HCEC 1CT (cell line): ENCODE results near the gene UBL5.

ENCODE experiments used
- DNase-seq: peaks from one replicate; pipeline ENCODE4 v3.0.0-alpha.2; 2017

The UBL5 gene

DNA sequence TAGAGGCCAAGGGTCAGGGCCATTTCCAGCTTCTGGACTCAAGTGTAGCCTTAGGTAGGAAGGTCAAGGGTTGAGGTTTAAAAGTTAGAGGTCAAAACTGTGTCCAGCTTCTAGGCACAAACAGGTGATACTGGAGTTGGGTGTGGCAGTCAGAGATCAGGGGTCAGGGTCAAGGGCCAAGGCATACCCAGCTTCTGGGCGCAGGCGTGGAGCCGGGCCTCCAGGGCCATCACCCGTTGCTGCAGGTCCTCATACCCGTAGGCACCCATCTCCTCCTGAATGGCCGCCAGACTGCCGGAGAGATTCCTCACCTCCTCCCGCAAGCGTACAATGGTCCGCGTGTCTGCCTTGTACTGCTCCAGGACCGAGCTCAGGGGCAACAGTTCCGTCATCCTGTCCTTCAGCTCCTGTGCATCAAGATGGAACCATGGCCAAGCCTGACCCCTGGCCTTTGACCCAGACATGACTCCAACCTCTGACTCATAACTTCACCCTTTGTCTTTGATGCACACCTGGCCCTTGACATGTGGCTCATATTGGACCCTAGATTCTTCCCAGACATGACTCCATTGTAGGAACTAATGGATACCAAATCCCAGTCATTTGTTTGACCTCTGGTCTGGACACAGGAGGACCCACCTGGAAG lies 29.5 kb downstream of the UBL5 start:
- DNase-seq: no peak

DNA sequence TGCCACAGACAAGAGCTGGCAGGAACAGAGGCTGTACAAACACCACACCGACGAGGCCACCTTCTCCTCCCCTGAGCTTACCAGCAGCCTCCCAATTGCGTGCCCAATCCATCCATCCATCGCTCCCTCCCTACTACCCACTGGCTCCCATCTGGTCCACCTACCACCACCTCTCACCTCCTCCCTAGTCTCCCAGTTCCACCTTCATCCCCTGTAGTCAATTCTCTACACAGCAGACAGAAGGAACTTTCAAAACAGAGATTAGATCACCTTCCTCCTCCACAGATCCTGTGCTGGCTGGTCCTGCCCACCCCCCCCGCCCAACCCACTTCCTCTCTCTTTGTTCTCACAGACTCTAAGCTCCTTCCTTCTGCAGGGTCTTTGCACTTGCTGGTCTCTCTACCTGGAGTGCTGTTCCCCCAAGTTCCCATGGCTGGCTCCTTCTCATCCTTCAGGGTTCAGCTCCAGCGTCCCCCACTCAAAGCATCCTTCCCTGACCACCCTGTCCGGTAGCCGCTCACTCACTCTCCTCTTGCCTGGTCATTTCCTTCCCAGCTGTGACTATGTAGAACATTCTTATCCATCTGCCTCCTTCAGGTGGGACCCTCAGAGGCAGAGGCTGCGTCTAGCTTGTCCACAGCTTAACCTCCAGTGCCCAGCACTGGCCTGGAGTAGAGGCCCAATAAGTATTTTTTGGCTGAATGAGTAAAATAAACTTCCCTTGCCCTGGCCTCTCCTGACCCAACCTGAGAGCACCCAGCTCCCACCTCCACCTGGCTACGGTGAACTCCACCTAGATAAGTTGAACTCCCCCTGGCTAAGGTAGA lies 30.4 kb downstream of the UBL5 start:
- no peak for DNase-seq

DNA sequence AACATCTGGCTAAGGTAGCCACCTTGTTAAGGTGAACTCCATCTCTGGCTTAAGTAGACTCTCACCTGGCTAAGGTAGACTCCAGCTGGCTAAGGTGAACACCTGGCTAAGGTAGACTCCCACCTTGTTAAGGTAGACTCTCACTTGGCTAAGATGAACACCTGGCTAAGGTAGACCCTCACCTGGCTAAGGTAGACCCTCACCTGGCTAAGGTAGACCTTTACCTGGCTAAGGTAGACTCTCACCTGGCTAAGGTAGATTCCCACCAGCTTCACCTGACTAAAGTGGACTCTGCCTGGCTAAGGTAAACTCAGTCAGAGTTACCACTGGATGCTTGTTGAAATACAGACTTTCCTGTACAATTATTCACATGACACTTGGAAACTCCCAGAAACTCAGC lies 31.0 kb downstream of the UBL5 start:
- no peak for DNase-seq

DNA sequence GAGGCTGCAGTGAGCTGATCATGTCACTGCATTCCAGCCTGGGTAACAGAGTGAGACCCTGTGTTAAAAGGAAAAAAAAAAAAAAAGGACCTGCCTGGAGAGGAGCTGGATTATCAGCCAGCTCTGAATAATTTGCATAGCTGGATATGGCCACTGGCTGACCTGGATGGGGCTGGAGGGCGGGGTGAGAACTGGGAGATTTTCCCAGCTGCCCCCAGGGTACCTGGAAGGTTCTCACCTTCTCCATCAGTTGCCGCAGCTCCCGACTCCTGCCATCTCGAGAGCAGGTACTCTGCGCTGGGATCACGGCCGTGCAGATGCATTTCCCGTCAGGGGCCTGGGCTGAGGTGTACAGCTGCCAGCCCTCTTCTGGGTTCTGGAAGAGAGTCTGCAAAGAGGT lies 32.7 kb downstream of the UBL5 start:
- DNase-seq: no peak

DNA sequence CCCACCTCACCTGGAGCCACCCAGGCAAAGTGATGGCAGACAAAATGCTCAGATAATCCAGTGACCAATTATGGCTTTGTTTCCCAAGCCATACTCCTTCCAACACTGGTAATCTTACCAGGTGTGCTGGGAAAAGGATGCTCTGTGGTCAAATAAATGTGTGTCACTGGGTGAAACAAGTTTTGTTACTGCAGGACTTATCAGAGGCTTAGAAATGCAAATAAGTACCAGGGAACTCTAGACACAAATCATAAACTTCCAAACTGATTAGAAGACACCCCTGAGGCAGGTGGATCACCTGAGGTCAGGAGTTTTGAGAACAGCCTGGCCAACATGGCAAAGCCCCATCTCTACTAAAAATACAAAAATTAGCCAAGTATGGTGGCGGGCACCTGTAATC lies 33.8 kb downstream of the UBL5 start:
- no peak for DNase-seq

DNA sequence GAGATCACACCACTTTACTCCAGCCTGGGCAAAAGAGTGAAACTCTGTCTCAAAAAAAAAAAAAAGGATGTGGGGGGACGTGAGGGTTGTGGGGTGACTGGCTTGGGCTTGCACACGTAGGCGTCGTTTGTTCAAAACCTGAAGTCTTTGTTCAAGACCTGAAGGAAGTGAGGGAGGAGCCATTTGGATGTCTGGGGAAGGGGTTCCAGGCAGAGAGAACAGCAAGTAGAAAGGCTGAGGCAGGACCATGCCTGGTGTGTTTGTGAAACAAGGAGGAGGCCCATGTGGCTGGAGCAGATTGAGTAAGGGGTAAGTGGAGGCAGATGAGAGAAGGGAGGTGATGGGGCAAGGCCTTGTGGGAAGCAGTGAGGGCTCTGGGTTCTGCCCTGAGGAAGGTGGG lies 35.2 kb downstream of the UBL5 start:
- DNase-seq: no peak

DNA sequence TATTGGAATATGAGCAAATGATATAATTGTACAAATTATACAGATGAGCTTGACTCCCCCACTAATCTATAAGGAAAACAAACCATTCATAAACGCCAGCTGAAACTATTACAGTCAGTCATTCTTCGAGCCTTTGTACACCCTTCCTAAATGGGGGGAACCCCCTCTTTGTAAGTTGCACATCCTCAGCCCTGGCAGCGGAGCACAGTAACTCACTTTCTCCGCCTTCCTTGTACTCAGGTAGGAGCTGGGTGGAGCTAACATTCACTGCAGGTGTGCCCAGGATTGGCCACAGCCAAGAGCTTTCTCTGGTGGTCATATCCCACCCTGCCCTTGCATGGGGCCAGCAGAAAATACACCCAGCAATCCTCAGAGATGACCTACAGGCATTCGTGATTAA lies 36.0 kb downstream of the UBL5 start:
- DNase-seq: no peak

DNA sequence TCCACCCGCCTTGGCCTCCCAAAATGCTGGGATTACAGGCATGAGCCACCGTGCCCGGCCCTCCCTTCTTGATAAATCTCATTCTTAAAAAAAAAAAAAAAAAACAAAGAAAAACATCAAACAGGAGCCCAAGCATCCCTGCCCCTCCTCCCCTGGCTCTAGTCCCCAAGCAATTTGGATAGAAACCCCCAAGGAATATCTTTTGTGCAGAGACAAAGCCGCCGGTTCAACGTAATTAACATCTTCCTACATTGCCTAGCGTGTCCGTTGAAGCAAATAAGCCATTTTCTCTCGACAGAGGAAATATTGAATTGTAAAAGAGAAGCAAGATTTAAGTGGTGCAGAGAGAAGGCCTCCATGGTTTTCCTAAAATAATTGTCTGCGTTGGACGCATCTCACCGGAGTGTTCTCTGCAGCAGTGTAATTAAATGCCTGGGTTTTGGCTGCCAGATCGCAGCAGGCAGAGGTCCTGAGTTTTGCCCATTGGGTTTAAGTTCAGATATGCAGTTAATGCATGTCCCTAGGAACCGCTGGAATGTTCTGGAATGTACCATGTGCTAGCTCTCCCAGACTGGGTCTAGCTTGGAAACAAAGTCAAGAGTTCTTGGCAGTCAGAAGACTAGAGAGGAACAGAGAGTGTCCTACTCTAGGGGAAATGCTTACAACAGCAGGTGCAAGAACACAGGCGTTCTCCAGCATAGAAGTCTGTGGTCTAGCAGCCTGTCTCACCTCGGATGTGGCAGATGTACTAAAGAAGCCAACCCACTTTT lies 38.2 kb downstream of the UBL5 start:
- no peak for DNase-seq

DNA sequence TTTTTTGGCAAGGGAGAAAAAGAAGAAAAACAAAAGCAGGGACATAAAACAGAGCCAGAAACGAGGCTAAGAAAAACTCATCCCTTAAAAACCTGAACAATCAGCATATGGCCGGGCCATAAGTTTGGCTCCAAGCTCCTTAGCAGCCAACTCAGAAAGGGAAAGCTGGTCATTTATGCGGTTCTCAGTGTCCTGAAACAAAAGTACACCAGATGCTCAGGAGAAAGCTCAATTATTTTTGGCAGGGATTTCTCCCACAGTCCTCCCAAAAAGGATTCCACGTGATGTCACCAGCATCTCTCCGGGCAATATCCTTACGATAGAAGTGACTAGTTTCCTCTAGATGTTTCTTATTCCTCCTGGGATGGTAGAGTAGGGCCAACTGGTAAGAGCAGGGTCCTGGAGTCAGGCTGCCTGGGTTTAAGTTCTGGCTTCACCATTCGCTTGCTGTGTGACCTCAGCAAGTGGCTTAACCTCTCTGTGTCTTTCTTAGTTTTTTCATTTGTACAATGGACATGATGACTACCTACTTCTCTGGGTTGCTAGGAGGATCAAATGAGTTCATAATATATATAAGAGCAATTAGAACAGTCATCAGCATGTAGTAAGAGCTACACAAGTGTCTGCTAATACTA lies 41.4 kb downstream of the UBL5 start:
- no peak for DNase-seq

DNA sequence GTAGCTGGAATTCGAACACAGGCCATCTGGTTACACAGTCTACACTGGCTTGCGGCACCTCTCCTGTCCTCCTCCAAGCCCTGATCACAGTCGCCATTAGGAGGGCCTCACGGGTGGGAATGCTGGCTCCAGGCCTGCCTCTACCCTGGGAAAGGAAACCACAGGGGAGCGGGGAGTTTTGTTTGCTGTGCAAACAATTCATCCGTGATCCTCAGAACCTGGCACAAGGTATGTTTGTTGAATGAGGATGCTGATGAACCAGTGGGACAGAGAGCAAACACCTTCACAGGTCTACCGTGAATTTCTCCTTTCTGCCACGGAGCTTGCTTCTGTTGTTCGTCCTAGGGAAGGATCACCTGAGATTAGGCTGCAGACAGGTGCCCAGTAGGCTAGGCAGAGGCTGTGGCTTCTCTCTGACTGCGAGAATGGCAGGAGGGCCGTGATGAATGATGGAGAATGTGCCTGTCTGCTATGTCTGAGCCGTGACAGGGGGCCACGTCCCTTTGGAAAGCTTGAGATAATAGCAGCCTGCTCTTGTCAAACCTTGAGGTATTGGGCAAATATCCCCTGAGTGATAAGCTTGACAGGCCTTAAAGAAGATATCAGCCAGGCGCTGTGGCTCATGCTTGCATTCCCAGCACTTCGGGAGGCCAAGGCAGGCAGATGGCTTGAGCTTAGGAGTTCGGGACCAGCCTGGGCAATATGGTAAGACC lies 44.1 kb downstream of the UBL5 start:
- no peak for DNase-seq

DNA sequence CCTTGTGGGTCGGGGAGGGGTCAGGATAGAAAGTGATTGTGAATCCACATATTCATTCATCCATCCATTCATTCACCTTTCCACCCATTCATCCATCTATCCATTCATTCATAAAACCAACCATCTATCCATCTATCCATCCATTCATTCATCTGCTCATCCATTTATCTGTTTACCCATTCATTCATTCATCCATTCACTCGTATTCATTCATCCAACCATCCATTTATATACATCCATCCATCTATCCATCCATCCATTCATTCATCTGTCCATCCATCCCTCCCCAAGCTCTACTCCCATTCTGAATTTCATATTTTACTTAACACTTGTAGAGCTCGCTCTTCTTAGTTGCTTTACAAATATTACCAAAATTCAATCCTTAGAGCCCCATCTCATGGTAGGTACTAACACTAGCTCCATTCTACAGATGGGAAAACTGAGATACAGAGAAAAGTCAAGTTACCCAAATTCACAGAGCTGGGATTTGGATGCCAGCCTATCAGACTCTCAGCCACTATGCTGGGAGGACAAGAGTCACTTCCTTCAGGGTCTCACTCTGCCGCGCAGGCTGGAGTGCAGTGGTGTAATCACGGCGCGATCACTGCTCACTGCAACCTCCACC lies 45.0 kb downstream of the UBL5 start:
- no peak for DNase-seq

DNA sequence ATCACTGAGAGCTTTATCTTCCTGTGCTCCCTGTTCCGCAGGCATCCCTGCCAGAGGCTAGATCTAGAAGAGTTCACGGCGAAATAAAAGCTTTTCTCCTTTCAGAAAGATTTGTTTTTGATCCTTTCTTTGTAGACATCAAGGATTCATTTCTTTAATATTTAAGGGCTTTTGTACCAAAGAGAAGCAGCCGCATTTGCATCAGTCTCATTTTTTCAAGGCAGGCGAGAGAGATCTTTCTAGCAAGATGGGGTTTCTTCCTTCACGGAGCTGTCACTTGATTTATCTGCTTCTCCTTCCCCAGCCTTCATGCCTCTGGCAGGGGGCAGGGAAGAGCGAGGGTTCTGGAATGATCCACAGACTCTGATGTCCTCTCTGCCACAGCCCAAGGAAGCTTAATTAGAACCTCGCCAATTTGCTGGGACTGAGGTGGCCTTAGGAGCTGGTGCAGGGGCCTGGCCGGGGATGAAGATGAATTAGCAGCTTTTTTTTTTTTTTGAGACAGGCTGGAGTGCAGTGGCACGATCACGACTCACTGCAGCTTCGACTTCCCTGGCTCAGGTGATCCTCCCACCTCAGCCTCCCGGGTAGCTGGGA lies 47.4 kb downstream of the UBL5 start:
- no peak for DNase-seq

DNA sequence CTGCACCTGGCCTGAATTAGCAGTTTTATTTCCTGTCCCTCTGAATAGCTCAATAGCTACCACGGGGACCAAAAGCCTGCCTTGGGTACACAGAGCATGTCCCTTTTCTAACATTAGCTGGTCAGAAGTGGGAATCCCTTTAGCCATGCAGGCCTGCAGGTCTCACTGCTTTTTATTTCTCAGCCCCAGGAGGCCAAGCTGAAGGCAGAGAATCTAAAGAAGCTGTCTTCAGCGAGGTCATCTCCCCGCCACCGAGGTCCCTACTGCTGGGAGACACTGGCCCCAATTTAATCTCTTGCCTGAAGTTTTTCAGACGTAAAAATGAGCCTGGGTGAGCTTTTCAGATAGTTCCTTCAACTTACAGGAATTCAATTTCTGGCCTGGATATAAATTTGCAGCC lies 48.1 kb downstream of the UBL5 start:
- DNase-seq: no peak

DNA sequence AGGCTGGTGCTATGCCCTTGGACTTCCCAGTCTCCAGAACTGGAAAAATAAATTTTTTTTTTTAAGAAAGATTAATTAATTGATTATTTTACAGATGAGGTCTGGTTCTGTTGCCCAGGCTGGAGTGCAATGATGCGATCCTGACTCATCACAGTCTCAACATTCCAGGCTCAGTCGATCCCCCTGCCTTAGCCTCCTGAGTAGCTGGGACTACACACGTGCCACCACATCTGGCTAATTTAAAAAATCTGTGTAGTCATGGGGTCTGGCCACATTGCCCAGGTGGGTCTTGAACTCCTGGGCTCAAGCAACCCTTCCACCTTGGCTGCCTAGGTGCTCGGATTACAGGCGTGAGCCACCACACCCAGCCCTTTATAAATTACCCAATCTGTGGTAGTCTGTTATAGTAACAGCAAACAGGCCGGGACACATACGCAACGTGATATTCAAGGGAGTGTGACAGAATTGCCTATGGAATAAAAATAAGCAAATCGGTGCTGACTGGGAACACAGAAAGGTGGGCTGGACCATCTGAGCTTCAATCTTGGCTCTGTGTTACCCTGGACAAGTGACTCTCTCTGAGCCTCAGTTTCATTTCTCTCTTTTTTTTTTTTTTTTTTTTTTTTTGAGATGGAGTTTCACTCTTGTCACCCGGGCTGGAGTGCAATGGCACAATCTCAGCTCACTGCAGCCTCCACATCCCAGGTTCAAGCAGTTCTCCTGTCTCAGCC lies 50.2 kb downstream of the UBL5 start:
- peak; percentile 72 for DNase-seq

DNA sequence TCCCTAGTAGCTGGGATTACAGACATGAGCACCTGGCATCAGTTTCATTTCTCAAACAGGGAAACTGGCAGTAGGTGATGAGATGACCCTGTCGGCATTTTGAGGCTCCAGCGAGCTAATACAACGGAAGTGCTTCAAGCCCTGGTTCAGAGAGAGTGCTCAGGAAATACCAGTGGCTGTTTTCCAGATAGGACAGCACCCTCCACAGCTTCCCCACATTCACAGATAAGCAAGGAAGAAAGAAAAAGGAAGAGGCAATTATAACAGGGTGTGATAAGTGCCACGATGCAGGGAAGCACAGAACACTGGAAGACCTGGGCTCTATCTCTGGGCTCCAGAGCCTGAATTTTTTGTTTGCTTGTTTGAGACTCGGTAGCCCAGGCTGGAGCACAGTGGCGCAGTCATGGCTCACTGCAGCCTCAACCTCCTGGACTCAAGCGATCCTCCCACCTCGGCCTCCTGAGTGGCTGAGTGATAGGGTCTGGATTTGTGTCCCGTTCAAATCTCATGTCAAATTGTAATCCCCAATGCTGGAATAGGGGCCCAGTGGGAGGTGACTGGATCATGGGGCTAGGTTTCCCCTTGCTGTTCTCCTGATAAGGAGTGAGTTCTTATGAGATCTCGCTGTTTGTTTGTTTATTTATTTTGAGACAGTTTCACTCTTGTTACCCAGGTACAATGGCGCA lies 50.9 kb downstream of the UBL5 start:
- no peak for DNase-seq
